CD4-positive, alpha-beta T cell (primary cell): ENCODE results near the gene ALDH3B1. TPM values are rescaled to one million over a fixed set of nuclear protein-coding genes. Genes with fewer than 3 reads are reported as not detected.
A peak's percentile ranks its signal among the peaks of the same experiment; 100 is the strongest.

Experiments used
- ATAC-seq: fragments of 200-7000 bp; cut with Tn5 transposase; one replicate; pipeline ENCODE4 v1.10.0; 2022; ENCODE audit warnings: mild to moderate bottlenecking; ENCODE audit not compliant: poor library complexity
- CTCF ChIA-PET: fragments of 350-600 bp; sonication (Branson Sonifier 250); formaldehyde crosslinking; loops from one replicate; lab custom pipeline; 2021; ENCODE audit warnings: antibody characterized with exemption, inconsistent platforms; lab: Charles Lee
- POLR2A ChIA-PET: fragments of 350-600 bp; sonication (Branson Sonifier 250); formaldehyde crosslinking; loops from one replicate; lab custom pipeline; 2021; ENCODE audit warnings: antibody characterized with exemption, inconsistent platforms; lab: Charles Lee
- DNase-seq, 14 experiments: peaks; one replicate each; pipeline ENCODE4 v3.0.0-alpha.2; 2013 to 2020; ENCODE audit warnings: mixed read lengths in 2 of 14
- H3K27ac ChIP-seq, 2 donors: one replicate each; pipeline versions ENCODE4 v1.5.1 to v1.7.0; 2013; ENCODE audit warnings: low read length in 2 of 2, low read depth in 1 of 2, mild to moderate bottlenecking in 1 of 2
- H3K27me3 ChIP-seq, 2 experiments: 1 replicate in 1 of 2; 2 replicates in 1 of 2; pipeline versions ENCODE4 v1.6.1 to v1.7.0; 2013; ENCODE audit warnings: low read length in 2 of 2, control low read depth in 1 of 2, mild to moderate bottlenecking in 1 of 2, moderate library complexity in 1 of 2; ENCODE audit not compliant: insufficient read depth in 2 of 2, control insufficient read depth in 1 of 2
- H3K36me3 ChIP-seq: one replicate; pipeline ENCODE4 v1.6.1; 2013; ENCODE audit warnings: low read length, control low read depth; ENCODE audit not compliant: insufficient read depth
- H3K4me1 ChIP-seq: one replicate; pipeline ENCODE4 v1.6.1; 2013; ENCODE audit warnings: low read length, control low read depth; ENCODE audit not compliant: insufficient read depth
- H3K4me3 ChIP-seq: one replicate; pipeline ENCODE4 v1.5.1; 2013; ENCODE audit warnings: mild to moderate bottlenecking, low read length, moderate library complexity
- H3K9me3 ChIP-seq, 2 experiments: 1 replicate in 1 of 2; 2 replicates in 1 of 2; pipeline versions ENCODE4 v1.6.1 to v1.7.0; 2013; ENCODE audit warnings: low read length in 2 of 2, mild to moderate bottlenecking in 2 of 2, control low read depth in 1 of 2, moderate library complexity in 1 of 2; ENCODE audit not compliant: control insufficient read depth in 1 of 2, insufficient read depth in 1 of 2
- H3K27ac Mint-ChIP-seq: one replicate; pipeline ENCODE4 v1.8.0; 2020; ENCODE audit warnings: mixed read lengths
- H3K27me3 Mint-ChIP-seq: one replicate; pipeline ENCODE4 v1.8.0; 2021; ENCODE audit warnings: mixed read lengths
- H3K36me3 Mint-ChIP-seq: one replicate; pipeline ENCODE4 v1.8.0; 2021; ENCODE audit warnings: low read depth, mixed read lengths
- H3K4me1 Mint-ChIP-seq: one replicate; pipeline ENCODE4 v1.8.0; 2021; ENCODE audit warnings: low read depth, mixed read lengths
- H3K4me3 Mint-ChIP-seq: one replicate; pipeline ENCODE4 v1.8.0; 2020; ENCODE audit warnings: mild to moderate bottlenecking, mixed read lengths
- H3K9me3 Mint-ChIP-seq: one replicate; pipeline ENCODE4 v1.8.0; 2020; ENCODE audit warnings: mixed read lengths
- CTCF ChIP-seq: fragments of 200-600 bp; IDR thresholded peaks from one replicate; pipeline ENCODE4 v1.8.0; 2022; ENCODE audit warnings: antibody characterized with exemption, mild to moderate bottlenecking
- intact Hi-C, 2 experiments: fragments of 100-400 bp; cut with DNase I in 1 of 2; cut with micrococcal nuclease in 1 of 2; formaldehyde crosslinking; loops; one replicate each; pipeline versions ENCODE4 v1.15.1 to v1.9.0; 2023 to 2025; cut with DNase I, micrococcal nuclease
- total RNA-seq, 174 experiments: library from RNA in 2 of 174; stranded (reverse) in 2 of 174; gene quantifications; one replicate each; pipeline ENCODE4 v1.2.3 and lab custom pipeline; 2021 to 2026

The ALDH3B1 gene
- total RNA-seq, 2 experiments from 2014 or later = 0.34 to 0.44 TPM

GRCh38 chr11:67996051-67996450, 14.1 kb upstream of the ALDH3B1 start:
- H3K27me3 ChIP-seq = no peaks in the 10 kb centered on the region
- H3K4me3 Mint-ChIP-seq = no peak overlapping the region
- H3K4me1 ChIP-seq = peaks cover 44% of the 10 kb centered on the region
- DNase-seq (peak in 1 of 14 experiments; percentile 19), ATAC-seq (no peak)
- peaks cover 18% of the 10 kb centered on the region for H3K4me1 Mint-ChIP-seq
- TF ChIP-seq CTCF = no peak
- H3K4me3 ChIP-seq = no peak overlapping the region
- H3K27ac ChIP-seq = no peak overlapping the region
- peaks cover 3% of the 10 kb centered on the region for H3K36me3 ChIP-seq
- peaks cover 8% of the 10 kb centered on the region for H3K36me3 Mint-ChIP-seq
- H3K27me3 Mint-ChIP-seq = no peaks in the 10 kb centered on the region
- ChIA-PET POLR2A (no interaction called here), CTCF (no interaction called here)
- intact Hi-C loops = no loop called here
- peaks cover 0 to 4% of the 10 kb centered on the region in 2 experiments for H3K9me3 ChIP-seq
- no peak overlapping the region for H3K27ac Mint-ChIP-seq
- no peaks in the 10 kb centered on the region for H3K9me3 Mint-ChIP-seq

GRCh38 chr11:67996622-67997474, 13.3 kb upstream of the ALDH3B1 start:
- H3K36me3 ChIP-seq = peaks cover 3% of the 10 kb centered on the region
- ChIA-PET POLR2A (no interaction called here), CTCF (no interaction called here)
- H3K4me1 ChIP-seq = peaks cover 44% of the 10 kb centered on the region
- no peak for TF ChIP-seq CTCF
- intact Hi-C loops = no loop called here
- no peaks in the 10 kb centered on the region for H3K27me3 ChIP-seq
- H3K36me3 Mint-ChIP-seq = peaks cover 8% of the 10 kb centered on the region
- no peak overlapping the region for H3K4me3 ChIP-seq
- no peak overlapping the region for H3K27ac ChIP-seq
- H3K27me3 Mint-ChIP-seq = no peaks in the 10 kb centered on the region
- peaks cover 0 to 4% of the 10 kb centered on the region in 2 experiments for H3K9me3 ChIP-seq
- H3K4me3 Mint-ChIP-seq = no peak overlapping the region
- peak; percentile 67 for ATAC-seq
- H3K9me3 Mint-ChIP-seq = no peaks in the 10 kb centered on the region
- peak in 5 of 14 experiments; percentile 20 to 71 (median 33) for DNase-seq
- no peak overlapping the region for H3K27ac Mint-ChIP-seq
- peaks cover 18% of the 10 kb centered on the region for H3K4me1 Mint-ChIP-seq

GRCh38 chr11:67997475-67997921, 12.6 kb upstream of the ALDH3B1 start:
- ATAC-seq (no peak), DNase-seq (peak in 2 of 14 experiments; percentile 2 to 31)
- Mint-ChIP-seq H3K36me3 (peaks cover 8% of the 10 kb centered on the region), H3K27ac (no peak overlapping the region), H3K4me1 (peaks cover 24% of the 10 kb centered on the region), H3K4me3 (no peak overlapping the region), H3K27me3 (no peaks in the 10 kb centered on the region), H3K9me3 (no peaks in the 10 kb centered on the region)
- H3K9me3 ChIP-seq = peaks cover 0 to 4% of the 10 kb centered on the region in 2 experiments
- H3K27me3 ChIP-seq = no peaks in the 10 kb centered on the region
- peaks cover 3% of the 10 kb centered on the region for H3K36me3 ChIP-seq
- CTCF ChIA-PET = no interaction called here
- intact Hi-C loops = no loop called here
- no peak overlapping the region for H3K27ac ChIP-seq
- POLR2A ChIA-PET = no interaction called here
- no peak overlapping the region for H3K4me3 ChIP-seq
- no peak for TF ChIP-seq CTCF
- H3K4me1 ChIP-seq = peaks cover 46% of the 10 kb centered on the region
